Measurements from ENCODE around the gene MCRIP1. TPM values are rescaled to one million over a fixed set of nuclear protein-coding genes. Genes with fewer than 3 reads are reported as not detected.

MCRIP1 gene
- total and polyA plus RNA-seq, 10 of the 15 experiments (the other 5 are each of a cell fraction or from before 2014, with no cell fraction given), result 0.31 to 54.4 (median 30.8) TPM

DNA sequence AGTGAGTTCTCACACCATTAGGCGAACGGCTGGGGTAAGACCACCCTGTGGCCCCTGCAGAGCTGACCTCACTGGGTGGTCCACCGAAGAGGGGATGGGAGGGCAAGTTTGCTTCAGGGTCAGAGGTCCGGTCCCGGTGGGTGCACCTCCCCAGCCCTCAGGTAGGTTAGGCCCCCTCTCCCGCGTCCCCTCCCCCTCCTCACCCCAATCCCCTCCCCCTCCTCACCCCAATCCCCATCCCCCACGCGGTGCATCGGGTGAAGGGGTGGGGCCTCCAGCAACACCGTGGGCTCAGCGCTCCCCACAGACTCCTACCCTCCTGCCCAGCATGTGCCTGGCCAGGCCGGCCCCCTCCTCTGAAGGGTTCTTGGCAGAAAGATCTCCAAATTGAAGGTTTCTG lies 13.4 kb downstream of the MCRIP1 start (continued):
- TF ChIP-seq RAD21 (IDR thresholded peaks at IDR 0.05; ENCODE audit: insufficient read depth, low read depth, low read length) (no peak), BHLHE40 (IDR thresholded peaks at IDR 0.05; ENCODE audit: borderline replicate concordance in 1 of 2, low read depth in 2 of 2, low read length in 1 of 2) (no peak), RELA (IDR thresholded peaks at IDR 0.05; ENCODE audit: borderline replicate concordance, partially characterized antibody) (no peak)
- TF ChIP-seq, protein P1, sequence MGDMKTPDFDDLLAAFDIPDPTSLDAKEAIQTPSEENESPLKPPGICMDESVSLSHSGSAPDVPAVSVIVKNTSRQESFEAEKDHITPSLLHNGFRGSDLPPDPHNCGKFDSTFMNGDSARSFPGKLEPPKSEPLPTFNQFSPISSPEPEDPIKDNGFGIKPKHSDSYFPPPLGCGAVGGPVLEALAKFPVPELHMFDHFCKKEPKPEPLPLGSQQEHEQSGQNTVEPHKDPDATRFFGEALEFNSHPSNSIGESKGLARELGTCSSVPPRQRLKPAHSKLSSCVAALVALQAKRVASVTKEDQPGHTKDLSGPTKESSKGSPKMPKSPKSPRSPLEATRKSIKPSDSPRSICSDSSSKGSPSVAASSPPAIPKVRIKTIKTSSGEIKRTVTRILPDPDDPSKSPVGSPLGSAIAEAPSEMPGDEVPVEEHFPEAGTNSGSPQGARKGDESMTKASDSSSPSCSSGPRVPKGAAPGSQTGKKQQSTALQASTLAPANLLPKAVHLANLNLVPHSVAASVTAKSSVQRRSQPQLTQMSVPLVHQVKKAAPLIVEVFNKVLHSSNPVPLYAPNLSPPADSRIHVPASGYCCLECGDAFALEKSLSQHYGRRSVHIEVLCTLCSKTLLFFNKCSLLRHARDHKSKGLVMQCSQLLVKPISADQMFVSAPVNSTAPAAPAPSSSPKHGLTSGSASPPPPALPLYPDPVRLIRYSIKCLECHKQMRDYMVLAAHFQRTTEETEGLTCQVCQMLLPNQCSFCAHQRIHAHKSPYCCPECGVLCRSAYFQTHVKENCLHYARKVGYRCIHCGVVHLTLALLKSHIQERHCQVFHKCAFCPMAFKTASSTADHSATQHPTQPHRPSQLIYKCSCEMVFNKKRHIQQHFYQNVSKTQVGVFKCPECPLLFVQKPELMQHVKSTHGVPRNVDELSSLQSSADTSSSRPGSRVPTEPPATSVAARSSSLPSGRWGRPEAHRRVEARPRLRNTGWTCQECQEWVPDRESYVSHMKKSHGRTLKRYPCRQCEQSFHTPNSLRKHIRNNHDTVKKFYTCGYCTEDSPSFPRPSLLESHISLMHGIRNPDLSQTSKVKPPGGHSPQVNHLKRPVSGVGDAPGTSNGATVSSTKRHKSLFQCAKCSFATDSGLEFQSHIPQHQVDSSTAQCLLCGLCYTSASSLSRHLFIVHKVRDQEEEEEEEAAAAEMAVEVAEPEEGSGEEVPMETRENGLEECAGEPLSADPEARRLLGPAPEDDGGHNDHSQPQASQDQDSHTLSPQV (IDR thresholded peaks at IDR 0.05), result no peak

- ChIA-PET RAD21 (ENCODE audit: unreplicated experiment) (no interaction called here), SMC1A (ENCODE audit: uncharacterized antibody, unreplicated experiment) (no interaction called here), POLR2A (no interaction called here), CTCF (no interaction called here)
- DNase-seq (ENCODE audit: low read depth, low spot score) (no peak), FAIRE-seq (no peak), ATAC-seq (no peak)
- no peaks in the 10 kb centered on the region for H4K20me1 ChIP-seq (ENCODE audit: control insufficient read depth, insufficient read depth)
- no peaks in the 10 kb centered on the region for H3K79me2 ChIP-seq (ENCODE audit: control insufficient read depth, insufficient read depth, low read length)
- intact Hi-C loops (cut with micrococcal nuclease; ENCODE audit: unreplicated experiment) (no loop called here), in situ Hi-C loops (cut with MboI) (no loop called here)
- H3K27me3 ChIP-seq (replicated peaks in 1 of 2; ENCODE audit: control insufficient read depth in 2 of 2, insufficient read depth in 2 of 2, low read length in 1 of 2), result no peaks in the 10 kb centered on the region
- H3K4me1 ChIP-seq (ENCODE audit: control insufficient read depth, insufficient read depth, low read length), result no peaks in the 10 kb centered on the region
- H3K27ac ChIP-seq (ENCODE audit: control insufficient read depth, insufficient read depth), result no peak overlapping the region
- H3K36me3 ChIP-seq (ENCODE audit: control insufficient read depth in 2 of 2, insufficient read depth in 2 of 2, low read length in 1 of 2), result no peaks in the 10 kb centered on the region
- no peak overlapping the region for H2AFZ ChIP-seq (ENCODE audit: control insufficient read depth, low read depth, low read length)
- no TSS peak for BruUV-seq (replicated peaks)
- no peak overlapping the region for H3K4me3 ChIP-seq
- WGBS (ENCODE audit: insufficient coverage, insufficient replicate concordance, low lambda C conversion rate, missing lambda C conversion rate), result 45% methylated on average over 7 of the region's 7 CpGs
- H3K9me3 ChIP-seq (replicated peaks; ENCODE audit: control insufficient read depth, insufficient read depth, low read length), result no peaks in the 10 kb centered on the region
- no peak overlapping the region for H3K9ac ChIP-seq (ENCODE audit: control insufficient read depth, insufficient read depth, low read length)
- TF ChIP-seq STAT1 (conservative IDR thresholded peaks at IDR 0.05) (no peak), ZBED1 (IDR thresholded peaks at IDR 0.05; ENCODE audit: borderline replicate concordance) (no peak), YY1 (IDR thresholded peaks at IDR 0.05; ENCODE audit: low read depth, low read length) (no peak), ZNF207 (IDR thresholded peaks at IDR 0.05; ENCODE audit: borderline replicate concordance) (no peak), CHD4 (IDR thresholded peaks at IDR 0.05) (no peak), SIN3A (IDR thresholded peaks at IDR 0.05; ENCODE audit: low read depth, low read length) (no peak)
- TF ChIP-seq, protein P2, sequence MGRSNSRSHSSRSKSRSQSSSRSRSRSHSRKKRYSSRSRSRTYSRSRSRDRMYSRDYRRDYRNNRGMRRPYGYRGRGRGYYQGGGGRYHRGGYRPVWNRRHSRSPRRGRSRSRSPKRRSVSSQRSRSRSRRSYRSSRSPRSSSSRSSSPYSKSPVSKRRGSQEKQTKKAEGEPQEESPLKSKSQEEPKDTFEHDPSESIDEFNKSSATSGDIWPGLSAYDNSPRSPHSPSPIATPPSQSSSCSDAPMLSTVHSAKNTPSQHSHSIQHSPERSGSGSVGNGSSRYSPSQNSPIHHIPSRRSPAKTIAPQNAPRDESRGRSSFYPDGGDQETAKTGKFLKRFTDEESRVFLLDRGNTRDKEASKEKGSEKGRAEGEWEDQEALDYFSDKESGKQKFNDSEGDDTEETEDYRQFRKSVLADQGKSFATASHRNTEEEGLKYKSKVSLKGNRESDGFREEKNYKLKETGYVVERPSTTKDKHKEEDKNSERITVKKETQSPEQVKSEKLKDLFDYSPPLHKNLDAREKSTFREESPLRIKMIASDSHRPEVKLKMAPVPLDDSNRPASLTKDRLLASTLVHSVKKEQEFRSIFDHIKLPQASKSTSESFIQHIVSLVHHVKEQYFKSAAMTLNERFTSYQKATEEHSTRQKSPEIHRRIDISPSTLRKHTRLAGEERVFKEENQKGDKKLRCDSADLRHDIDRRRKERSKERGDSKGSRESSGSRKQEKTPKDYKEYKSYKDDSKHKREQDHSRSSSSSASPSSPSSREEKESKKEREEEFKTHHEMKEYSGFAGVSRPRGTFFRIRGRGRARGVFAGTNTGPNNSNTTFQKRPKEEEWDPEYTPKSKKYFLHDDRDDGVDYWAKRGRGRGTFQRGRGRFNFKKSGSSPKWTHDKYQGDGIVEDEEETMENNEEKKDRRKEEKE (IDR thresholded peaks at IDR 0.05), result no peak
- H3K4me2 ChIP-seq (ENCODE audit: control insufficient read depth, insufficient read depth), result no peak overlapping the region
Observed at GRCh38 chr17:81817758-81818147, 15.3 kb downstream of the MCRIP1 start.
